GM19372 (cell line): ENCODE data around the gene VEZF1.

Experiments
- ATAC-seq: cut with Tn5 transposase; IDR thresholded peaks from one replicate; pipeline ENCODE4 v1.9.1; 2021; ENCODE audit warnings: mild to moderate bottlenecking, low read depth, moderate library complexity; ENCODE audit not compliant: unreplicated experiment

VEZF1 gene

GRCh38 chr17:57954397-57955182 lies 33.5 kb downstream of the VEZF1 start:
- ATAC-seq: no peak

- no peak for ATAC-seq
Observed at GRCh38 chr17:57953705-57954396, 34.2 kb downstream of the VEZF1 start.

- no peak for ATAC-seq
Observed at GRCh38 chr17:57953219-57953618, 34.8 kb downstream of the VEZF1 start.

- ATAC-seq: no peak
Observed at GRCh38 chr17:57949649-57950048, 38.4 kb downstream of the VEZF1 start.

GRCh38 chr17:57948555-57949420 lies 39.3 kb downstream of the VEZF1 start:
- ATAC-seq: no peak

GRCh38 chr17:57948169-57948554 lies 39.9 kb downstream of the VEZF1 start:
- no peak for ATAC-seq

- no peak for ATAC-seq
Observed at GRCh38 chr17:57947369-57947768, 40.7 kb downstream of the VEZF1 start.

- peak; percentile 82 for ATAC-seq
Observed at GRCh38 chr17:57946798-57947358, 41.2 kb downstream of the VEZF1 start.

GRCh38 chr17:57945996-57946797 lies 41.9 kb downstream of the VEZF1 start:
- ATAC-seq: no peak

GRCh38 chr17:57944908-57945307 lies 43.1 kb downstream of the VEZF1 start:
- ATAC-seq: no peak

- no peak for ATAC-seq
Observed at GRCh38 chr17:57943645-57944044, 44.4 kb downstream of the VEZF1 start.

- ATAC-seq: no peak
Observed at GRCh38 chr17:57943140-57943539, 44.9 kb downstream of the VEZF1 start.

GRCh38 chr17:57941384-57942370 lies 46.4 kb downstream of the VEZF1 start:
- ATAC-seq: no peak

GRCh38 chr17:57940653-57941329 lies 47.3 kb downstream of the VEZF1 start:
- ATAC-seq: no peak

- ATAC-seq: no peak
Observed at GRCh38 chr17:57940231-57940630, 47.8 kb downstream of the VEZF1 start.

GRCh38 chr17:57939797-57940196 lies 48.3 kb downstream of the VEZF1 start:
- ATAC-seq: peak; percentile 70

- ATAC-seq: no peak
Observed at GRCh38 chr17:57938061-57938502, 50.0 kb downstream of the VEZF1 start.

- no peak for ATAC-seq
Observed at GRCh38 chr17:57937492-57937891, 50.6 kb downstream of the VEZF1 start.
